ENCODE measurements around the gene MYH11.
A peak's percentile ranks its signal among the peaks of the same experiment; 100 is the strongest.
"Not testable (repeated sequence)": the region's sequence is repeated elsewhere in the genome, so short reads cannot be mapped to it uniquely, and the experiment has no call there.

The MYH11 gene

GRCh38 chr16:15703029-15703736 lies 153.6 kb downstream of the MYH11 start:
- DNase-seq: no peak

GRCh38 chr16:15701975-15702970 lies 154.6 kb downstream of the MYH11 start:
- no peak for DNase-seq

DNA sequence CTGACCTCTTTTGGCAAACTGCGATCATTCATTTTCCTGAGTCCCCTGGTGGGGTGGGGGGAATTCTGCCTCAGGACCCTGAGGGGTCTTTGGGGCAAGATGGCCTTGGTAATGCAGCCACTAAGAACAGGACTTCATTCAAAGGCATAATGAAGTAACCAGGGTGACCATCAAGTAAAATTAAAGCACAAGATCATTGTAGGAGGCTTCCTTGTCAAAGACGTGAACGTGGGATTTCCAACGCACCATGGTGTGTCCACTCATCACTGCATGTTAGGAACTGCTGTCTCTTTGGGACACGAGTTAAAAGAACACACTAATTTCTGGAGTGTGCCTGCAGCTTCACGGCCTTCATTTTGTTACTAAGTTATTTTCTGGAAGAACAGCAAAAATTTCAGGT lies 155.5 kb downstream of the MYH11 start:
- no peak for DNase-seq

DNA sequence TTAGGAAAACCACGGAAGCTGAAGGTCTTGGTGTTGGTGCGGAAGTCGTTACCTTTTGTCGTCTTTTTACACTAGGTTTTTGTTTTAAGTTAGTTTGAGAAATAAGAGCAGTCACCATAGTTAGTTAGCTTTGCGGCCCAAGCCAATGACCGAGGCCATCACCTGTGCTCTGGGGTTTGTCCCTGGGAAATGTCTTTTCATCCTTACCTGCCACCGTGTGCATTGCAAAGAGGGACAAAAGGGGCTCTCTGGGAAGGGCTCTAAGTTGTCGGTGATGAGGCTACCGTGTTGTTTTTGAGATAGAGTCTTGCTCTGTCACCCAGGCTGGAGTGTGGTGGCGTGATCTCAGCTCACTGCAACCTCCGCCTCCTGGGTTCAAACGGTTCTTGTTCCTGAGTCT lies 157.0 kb downstream of the MYH11 start:
- DNase-seq: no peak

GRCh38 chr16:15694499-15694898 lies 162.3 kb downstream of the MYH11 start:
- DNase-seq: no peak

GRCh38 chr16:15692508-15692907 lies 164.3 kb downstream of the MYH11 start:
- DNase-seq: not testable (repeated sequence)

DNA sequence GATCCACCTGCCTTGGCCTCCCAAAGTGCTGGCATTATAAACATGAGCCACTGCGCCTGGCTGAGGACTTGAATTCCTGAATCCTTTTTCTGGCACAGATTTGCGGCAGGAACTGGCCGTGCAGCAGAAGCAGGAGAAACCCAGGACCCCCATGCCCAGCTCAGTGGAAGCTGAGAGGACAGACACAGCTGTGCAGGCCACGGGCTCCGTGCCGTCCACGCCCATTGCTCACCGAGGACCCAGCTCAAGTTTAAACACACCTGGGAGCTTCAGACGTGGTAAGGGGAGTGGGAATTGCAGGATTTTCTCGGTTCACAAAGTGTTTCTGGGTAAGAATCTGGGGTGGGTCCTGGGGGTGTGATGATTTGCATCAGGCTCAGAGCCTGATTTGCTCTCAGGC lies 165.8 kb downstream of the MYH11 start:
- DNase-seq: no peak

GRCh38 chr16:15690296-15690695 lies 166.5 kb downstream of the MYH11 start:
- DNase-seq: no peak

DNA sequence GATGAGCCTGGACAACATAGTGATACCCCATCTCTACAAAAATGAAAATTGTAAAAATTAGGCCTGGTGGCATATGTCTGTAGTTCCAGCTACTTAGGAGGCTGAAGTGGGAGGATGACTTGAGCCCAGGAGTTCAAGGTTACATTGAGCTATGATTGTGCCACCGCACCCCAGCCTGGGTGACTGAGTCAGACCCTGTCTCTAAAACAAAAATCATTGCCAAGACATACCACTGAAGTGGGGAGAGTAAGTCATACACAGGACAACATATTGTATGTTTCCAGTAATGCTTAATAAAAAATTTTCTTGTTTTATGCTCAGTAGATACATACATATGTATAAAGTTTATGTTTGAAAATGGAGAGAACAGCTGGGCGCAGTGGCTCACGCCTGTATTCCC lies 167.5 kb downstream of the MYH11 start:
- DNase-seq: no peak

- no peak for DNase-seq
These were observed 170.5 kb downstream of the MYH11 start for GRCh38 chr16:15686287-15686686.

GRCh38 chr16:15682105-15682570 lies 174.7 kb downstream of the MYH11 start:
- no peak for DNase-seq

DNA sequence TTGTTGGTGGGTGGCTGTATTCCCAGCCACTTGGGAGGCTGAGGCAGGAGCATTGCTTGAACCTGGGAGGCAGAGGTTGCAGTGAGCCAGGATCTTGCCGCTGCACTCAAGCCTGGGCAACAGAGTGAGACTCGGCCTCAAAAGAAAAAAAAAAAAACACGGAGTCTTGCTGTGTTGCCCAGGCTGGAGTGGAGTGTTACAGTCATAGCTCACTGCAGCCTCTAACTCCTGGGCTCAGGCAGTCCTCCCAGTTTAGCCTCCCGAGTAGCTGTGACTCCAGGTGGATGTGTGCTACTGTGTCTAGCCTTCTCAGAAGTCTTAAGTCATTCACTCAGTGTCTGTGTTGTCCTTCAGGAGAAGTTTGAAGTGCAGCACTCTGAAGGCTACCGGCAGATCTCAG lies 179.4 kb downstream of the MYH11 start:
- no peak for DNase-seq

- no peak for DNase-seq
These were observed 180.3 kb downstream of the MYH11 start for GRCh38 chr16:15676506-15676905.

DNA sequence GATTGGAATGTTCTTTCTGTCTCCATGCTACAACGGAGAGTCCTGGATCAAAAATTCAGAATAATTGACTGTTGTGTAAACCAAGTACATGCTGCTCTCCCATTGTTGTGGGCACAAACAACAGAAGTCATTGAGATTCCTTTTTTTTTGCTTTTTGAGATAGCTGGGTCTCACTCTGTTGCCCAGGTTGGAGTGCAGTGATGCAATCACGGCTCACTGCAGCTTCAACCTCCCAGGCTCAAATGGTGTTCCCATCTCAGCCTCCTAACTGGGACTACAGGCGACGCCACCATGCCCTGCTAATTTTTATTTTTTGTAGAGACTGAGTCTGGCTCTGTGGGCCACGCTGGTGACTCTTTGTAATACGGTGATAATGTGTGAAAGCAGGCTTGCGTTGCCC lies 182.3 kb downstream of the MYH11 start:
- DNase-seq: no peak

DNA sequence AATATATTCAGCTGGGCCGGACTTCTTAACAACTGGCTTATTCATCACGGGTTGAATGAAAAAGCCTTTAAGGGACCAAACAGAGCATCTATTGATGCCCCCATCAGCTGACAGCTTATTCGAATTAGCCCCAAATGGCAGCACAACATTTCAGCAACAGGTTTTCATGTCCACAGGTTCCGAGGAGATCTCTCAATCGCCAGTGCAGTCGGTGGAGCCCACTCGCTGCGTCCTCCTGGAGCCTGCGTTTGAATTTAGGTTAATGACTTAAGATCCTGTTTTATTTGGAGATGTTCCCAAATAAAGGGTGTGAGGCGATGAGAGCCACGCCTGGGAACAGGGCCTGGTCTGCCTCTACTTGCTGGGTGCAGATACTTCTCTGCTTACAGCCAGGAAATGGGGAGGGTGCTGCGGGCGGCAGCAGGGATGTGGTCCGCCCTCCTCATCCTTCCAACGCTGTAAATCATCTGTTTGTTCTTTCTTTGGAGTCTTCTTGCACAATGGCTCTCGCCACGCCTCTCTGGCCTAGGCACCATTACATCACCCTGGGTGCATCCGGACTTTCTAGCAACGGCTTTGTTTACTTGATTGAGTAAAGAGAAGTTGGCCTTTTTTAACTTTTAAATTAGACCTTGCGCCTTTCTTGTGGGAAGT lies 184.2 kb downstream of the MYH11 start:
- DNase-seq: peak; percentile 90

DNA sequence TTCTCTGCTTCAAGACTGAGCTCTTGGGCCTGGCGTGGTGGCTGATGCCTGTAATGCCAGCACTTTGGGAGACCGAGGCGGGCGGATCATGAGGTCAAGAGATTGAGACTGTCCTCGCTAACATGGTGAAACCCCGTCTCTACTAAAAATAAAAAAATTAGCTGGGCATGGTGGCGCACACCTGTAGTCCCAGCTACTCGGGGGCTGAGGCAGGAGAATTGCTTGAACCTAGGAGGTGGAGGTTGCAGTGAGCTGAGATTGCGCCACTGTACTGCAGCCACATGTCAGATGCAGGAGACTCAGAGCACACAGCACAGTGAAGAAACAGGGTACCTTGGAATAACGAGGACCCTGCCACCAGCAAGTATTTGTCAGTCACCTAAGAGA lies 184.7 kb downstream of the MYH11 start:
- not testable (repeated sequence) for DNase-seq

DNA sequence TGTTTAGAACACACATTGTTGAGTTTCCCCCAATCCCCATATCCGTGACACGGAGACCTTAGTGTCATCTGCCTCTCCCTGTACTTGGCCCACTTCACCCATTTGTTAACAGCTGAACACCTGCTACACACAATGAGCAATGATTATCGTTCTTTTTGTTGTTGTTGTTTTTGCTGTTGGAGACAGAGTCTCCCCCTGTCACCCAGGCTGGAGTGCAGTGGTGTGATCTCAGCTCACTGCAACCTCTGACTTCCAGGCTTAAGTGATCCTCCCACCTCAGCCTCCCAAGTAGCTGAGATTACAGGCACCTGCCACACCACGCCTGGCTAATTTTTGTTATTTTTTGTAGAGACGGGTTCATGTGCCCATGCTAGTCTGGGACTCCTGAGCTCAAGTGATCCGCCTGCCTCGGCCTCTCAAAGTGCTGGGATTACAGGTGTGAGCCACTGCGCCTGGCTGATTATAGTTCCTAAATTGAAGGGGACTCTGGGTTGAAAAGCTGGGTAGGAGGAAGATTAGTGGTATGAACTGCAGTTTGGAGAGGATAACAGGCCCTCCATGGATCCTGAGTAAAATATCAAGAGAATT lies 185.2 kb downstream of the MYH11 start:
- no peak for DNase-seq

DNA sequence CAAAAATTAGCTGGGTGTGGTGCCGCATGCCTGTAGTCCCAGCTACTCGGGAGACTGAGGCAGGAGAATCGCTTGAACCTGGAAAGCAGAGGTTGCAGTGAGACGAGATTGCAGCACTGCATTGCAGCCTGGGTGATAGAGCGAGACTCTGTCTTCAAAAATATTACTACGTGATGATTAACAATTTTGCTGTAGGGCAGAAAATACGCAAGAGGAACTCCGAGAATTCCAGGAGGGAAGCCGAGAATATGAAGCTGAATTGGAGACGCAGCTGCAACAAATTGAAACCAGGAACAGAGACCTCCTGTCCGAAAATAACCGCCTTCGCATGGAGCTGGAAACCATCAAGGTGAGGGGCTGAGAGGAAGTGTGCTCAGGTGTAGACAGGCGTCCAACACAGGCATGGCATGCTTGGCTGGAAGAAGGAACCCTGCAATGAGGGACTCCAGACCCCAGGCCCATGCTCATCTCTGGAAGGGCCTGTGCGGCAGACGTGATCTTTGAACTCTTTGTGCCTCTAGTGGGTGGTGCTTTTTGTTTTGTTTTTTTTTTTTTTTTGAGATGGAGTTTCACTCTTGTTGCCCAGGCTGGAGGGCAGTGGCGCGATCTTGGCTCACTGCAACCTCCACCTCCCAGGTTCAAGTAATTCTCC lies 189.6 kb downstream of the MYH11 start:
- DNase-seq: no peak

DNA sequence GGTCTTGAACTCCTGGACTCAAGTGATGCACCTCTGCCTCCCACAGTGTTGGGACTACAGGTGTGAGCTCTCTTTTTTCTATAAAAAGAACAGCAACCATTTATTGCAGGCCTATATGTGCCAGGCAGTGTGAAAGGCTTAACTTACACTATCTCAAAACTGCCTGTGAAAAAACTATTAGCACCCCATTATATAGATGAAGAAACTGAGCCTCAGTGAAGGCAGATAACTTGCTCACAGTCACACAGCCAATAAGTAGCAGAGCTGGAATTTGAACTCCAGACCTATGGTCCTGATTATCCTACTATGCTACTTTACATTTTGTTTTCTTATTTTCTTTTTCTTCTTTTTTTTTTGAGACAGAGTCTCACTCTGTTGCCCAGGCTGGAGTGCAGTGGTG lies 191.7 kb downstream of the MYH11 start:
- DNase-seq: no peak

DNA sequence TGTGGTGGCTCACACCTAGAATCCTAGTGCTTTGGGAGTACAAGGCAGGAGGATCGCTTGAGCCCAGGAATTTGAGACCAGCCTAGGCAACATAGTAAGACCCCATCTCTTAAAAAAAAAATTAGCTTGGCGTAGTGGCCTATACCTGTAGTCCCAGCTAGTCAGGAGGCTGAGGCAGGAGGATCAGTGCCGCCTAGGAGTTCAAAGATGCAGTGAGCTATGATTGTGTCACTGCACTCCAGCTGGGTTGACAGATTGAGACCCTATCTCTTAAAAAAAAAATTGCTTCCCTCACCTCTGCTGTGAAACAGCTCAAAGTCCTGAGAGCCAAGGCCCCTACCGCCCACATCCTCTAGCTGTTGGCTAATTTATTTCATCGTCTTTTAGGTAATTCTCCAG lies 196.6 kb downstream of the MYH11 start:
- no peak for DNase-seq

DNA sequence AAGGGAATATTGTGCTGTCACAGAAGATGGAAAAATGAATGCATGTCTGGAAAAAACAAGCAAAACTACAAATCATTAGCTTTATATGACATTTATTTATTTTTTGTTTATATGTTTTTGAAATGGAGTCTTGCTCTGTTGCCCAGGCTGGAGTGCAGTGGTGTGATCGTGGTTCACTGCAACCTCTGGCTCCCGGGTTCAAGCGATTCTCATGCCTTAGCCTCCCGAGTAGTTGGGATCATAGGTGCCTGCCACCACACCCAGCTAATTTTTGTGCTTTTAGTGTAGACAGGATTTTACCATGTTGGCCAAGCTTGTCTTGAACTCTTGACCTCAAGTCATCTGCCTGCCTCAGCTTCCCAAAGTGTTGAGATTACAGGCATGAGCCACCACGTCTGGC lies 198.3 kb downstream of the MYH11 start:
- DNase-seq: no peak

DNA sequence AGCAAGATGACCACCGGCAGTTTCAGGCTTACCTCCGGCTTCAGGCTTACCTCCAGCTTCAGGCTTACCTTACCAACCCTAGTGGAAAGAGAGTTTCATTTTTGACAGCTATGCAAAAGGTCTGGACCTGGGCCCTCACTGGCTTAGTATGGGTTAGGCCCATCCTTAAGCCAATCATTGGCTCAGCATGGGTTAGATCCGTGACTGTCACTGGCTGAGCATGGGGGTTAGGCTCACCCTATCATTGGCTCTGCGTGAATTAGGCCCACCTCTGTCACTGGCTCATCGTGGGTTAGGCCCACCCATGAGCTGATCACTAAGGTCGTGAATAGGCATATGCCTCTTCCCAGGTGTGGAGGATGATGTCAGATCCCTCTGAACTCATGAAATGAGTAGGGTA lies 198.7 kb downstream of the MYH11 start:
- DNase-seq: no peak

- DNase-seq: not testable (repeated sequence)
These were observed 201.3 kb downstream of the MYH11 start for GRCh38 chr16:15655561-15655960.
